GM12873 (cell line): ENCODE results near the gene HMX1.

Source experiments
- CTCF ChIP-seq: IDR thresholded peaks from 2 replicates; pipeline ENCODE4 v1.5.1; 2012; ENCODE audit warnings: low read depth, mild to moderate bottlenecking, moderate library complexity, low read length, control low read depth; ENCODE audit not compliant: insufficient read depth; ENCODE audit errors: missing control alignments

HMX1 gene

GRCh38 chr4:8871417-8872401 lies at the start of gene HMX1:
TSS of gene HMX1 (minus strand) at chr4:8871839. CDS start at chr4:8871614, 225 bp downstream.
- TF ChIP-seq CTCF: no peak

- TF ChIP-seq CTCF: no peak
These were observed 49.3 kb upstream of the HMX1 start for GRCh38 chr4:8920969-8921368.

GRCh38 chr4:8920289-8920965 lies 48.8 kb upstream of the HMX1 start:
- TF ChIP-seq CTCF: no peak

- no peak for TF ChIP-seq CTCF
These were observed 48.1 kb upstream of the HMX1 start for GRCh38 chr4:8919651-8920288.

GRCh38 chr4:8917868-8918783 lies 46.5 kb upstream of the HMX1 start:
- TF ChIP-seq CTCF: peak; percentile 96

GRCh38 chr4:8917321-8917811 lies 45.7 kb upstream of the HMX1 start:
- TF ChIP-seq CTCF: no peak
